Upper lobe of right lung (tissue), 1 donor: ENCODE results near the gene CBLN4. TPM values are rescaled to one million over a fixed set of nuclear protein-coding genes. Genes with fewer than 3 reads are reported as not detected.

Experiments used
- ATAC-seq: fragments of 200-7000 bp; cut with Tn5 transposase; one replicate; pipeline ENCODE4 v1.9.1; 2020; ENCODE audit warnings: mild to moderate bottlenecking, moderate library complexity
- DNase-seq: peaks from one replicate; pipeline ENCODE4 v3.0.0-alpha.2; 2020
- H3K27ac ChIP-seq: fragments of 200-600 bp; one replicate; pipeline ENCODE4 v1.8.0; 2022
- H3K27me3 ChIP-seq: fragments of 200-600 bp; one replicate; pipeline ENCODE4 v1.8.0; 2022; ENCODE audit warnings: mild to moderate bottlenecking
- H3K36me3 ChIP-seq: fragments of 200-600 bp; one replicate; pipeline ENCODE4 v1.8.0; 2022
- H3K4me1 ChIP-seq: fragments of 200-600 bp; one replicate; pipeline ENCODE4 v1.8.0; 2022
- H3K4me3 ChIP-seq: fragments of 200-600 bp; one replicate; pipeline ENCODE4 v1.8.0; 2022; ENCODE audit warnings: mild to moderate bottlenecking
- H3K9me3 ChIP-seq: fragments of 200-600 bp; one replicate; pipeline ENCODE4 v1.8.0; 2022
- intact Hi-C: fragments of 100-400 bp; cut with DNase I; formaldehyde crosslinking; loops from one replicate; pipeline ENCODE4 v1.11.0; 2022
- total RNA-seq: library from RNA; stranded (reverse); fragmentation: NEBNext Ultra II Directional; extraction: Animal tissue kit (Norgen Biotek cat#: 25700); gene quantifications from one replicate; pipeline ENCODE4 v1.2.1, GENCODE V29; 2021
- TF ChIP-seq, protein P1 (sequence below): fragments of 200-600 bp; IDR thresholded peaks from one replicate; pipeline ENCODE4 v1.8.0; 2022; ENCODE audit warnings: antibody characterized with exemption
- donor health status: DM: no; HTN: yes; CAD: no; lungs with severe emphysema.

CBLN4 gene
- total RNA-seq, 1 donor from 2014 or later, result 1.5 TPM

GRCh38 chr20:56001890-56002289 is 3.4 kb downstream of the CBLN4 start:
- TF ChIP-seq, protein P1, sequence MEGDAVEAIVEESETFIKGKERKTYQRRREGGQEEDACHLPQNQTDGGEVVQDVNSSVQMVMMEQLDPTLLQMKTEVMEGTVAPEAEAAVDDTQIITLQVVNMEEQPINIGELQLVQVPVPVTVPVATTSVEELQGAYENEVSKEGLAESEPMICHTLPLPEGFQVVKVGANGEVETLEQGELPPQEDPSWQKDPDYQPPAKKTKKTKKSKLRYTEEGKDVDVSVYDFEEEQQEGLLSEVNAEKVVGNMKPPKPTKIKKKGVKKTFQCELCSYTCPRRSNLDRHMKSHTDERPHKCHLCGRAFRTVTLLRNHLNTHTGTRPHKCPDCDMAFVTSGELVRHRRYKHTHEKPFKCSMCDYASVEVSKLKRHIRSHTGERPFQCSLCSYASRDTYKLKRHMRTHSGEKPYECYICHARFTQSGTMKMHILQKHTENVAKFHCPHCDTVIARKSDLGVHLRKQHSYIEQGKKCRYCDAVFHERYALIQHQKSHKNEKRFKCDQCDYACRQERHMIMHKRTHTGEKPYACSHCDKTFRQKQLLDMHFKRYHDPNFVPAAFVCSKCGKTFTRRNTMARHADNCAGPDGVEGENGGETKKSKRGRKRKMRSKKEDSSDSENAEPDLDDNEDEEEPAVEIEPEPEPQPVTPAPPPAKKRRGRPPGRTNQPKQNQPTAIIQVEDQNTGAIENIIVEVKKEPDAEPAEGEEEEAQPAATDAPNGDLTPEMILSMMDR, result no peak
- no peak for ATAC-seq
- Histone ChIP-seq H3K36me3 (no peaks in the 10 kb centered on the region), H3K27ac (no peak overlapping the region), H3K4me1 (no peaks in the 10 kb centered on the region), H3K27me3 (peaks cover 52% of the 10 kb centered on the region), H3K9me3 (no peaks in the 10 kb centered on the region), H3K4me3 (no peak overlapping the region)
- no peak for DNase-seq
- intact Hi-C loops, result no loop called here

DNA sequence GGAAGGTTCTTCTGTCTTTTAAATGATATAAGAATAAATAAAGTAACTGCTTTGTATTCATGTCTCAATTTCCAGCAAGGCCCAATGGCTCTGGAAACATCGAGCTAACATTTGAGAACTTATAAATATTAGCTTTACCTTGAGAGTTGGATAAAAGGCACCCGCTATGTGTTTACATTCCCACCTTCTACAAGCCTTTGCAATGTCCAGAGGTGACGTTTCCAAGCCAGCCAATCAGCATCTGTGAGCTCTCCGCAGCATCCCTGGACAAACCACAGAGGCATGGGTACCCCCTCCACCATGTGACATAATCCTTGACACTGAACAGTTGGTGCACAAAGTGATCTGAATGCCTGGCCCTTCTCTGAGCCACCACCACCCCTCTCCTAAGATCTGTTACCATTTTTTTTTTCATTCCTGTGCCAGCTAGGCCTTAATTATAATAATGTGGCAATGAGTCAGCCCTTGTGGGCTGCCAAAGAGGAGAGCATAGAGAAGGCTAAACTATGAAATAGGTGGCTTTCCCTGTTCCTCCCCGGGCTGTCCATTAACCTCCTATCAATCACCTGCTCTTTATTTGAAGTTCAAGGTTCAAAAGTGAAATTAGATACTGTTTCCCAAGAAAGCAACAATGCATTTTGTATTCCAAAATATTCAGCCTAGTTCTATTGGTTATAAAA is 4.1 kb downstream of the CBLN4 start:
- DNase-seq (no peak), ATAC-seq (no peak)

GRCh38 chr20:55978550-55978949 is 26.8 kb downstream of the CBLN4 start:
- TF ChIP-seq, protein P1, result no peak
- Histone ChIP-seq H3K4me1 (peaks cover 12% of the 10 kb centered on the region), H3K36me3 (no peaks in the 10 kb centered on the region), H3K4me3 (no peak overlapping the region), H3K9me3 (no peaks in the 10 kb centered on the region), H3K27ac (no peak overlapping the region), H3K27me3 (no peaks in the 10 kb centered on the region)
- DNase-seq (no peak), ATAC-seq (no peak)
- intact Hi-C loops, result no loop called here

More for the DNA sequence above, 4.1 kb downstream of the CBLN4 start:
- H3K27ac ChIP-seq, result no peak overlapping the region
- intact Hi-C loops, result no loop called here
- TF ChIP-seq, protein P1, result no peak
- H3K9me3 ChIP-seq, result no peaks in the 10 kb centered on the region
- peaks cover 46% of the 10 kb centered on the region for H3K27me3 ChIP-seq
- no peak overlapping the region for H3K4me3 ChIP-seq
- H3K36me3 ChIP-seq, result no peaks in the 10 kb centered on the region
- H3K4me1 ChIP-seq, result no peaks in the 10 kb centered on the region

DNA sequence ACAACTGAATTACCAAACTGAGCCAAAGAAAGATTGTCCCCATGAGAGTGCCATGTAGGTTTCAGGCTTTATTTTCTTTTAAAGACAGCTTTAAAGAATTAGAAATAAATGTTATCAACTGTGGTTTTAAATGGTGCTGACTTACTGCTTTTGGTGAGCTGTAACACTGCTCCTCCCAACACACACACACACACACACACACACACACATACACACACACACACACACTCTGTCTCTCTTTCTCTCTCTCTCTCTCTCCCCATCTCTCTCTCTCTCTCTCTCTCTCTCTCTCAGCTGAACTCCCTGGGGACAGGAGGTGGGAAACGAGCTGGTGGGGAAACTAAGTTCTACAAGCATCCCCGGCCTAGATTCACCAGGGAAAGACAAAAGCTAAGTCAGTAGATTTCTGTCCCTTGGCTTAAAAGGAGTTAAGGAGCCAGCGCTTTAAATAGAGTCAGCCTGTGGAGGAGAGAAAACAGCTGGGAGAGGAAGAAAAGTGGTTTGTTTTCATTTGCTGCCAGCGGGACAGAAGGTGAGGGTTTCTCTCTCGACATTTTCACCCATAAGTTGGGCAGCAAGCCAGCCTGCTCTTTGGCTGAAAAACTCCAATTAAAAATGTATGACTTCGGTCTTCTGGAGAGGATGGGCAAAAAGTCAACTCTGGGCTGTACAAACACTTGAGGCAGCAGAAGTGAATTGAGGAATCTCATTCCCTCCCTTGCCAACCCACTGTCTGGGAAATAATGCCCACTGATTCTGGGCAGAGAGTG is 27.4 kb downstream of the CBLN4 start:
- H3K9me3 ChIP-seq, result no peaks in the 10 kb centered on the region
- DNase-seq (peak; percentile 69), ATAC-seq (peak; percentile 68)
- no peak overlapping the region for H3K27ac ChIP-seq
- TF ChIP-seq, protein P1, result no peak
- no peaks in the 10 kb centered on the region for H3K36me3 ChIP-seq
- no peak overlapping the region for H3K4me3 ChIP-seq
- H3K27me3 ChIP-seq, result no peaks in the 10 kb centered on the region
- peaks cover 12% of the 10 kb centered on the region for H3K4me1 ChIP-seq
- intact Hi-C loops, result no loop called here

GRCh38 chr20:55974491-55975202 is 30.7 kb downstream of the CBLN4 start:
- intact Hi-C loops, result no loop called here
- no peak overlapping the region for H3K27ac ChIP-seq
- H3K9me3 ChIP-seq, result no peaks in the 10 kb centered on the region
- TF ChIP-seq, protein P1, result no peak
- no peak overlapping the region for H3K4me3 ChIP-seq
- no peak for ATAC-seq
- peaks cover 12% of the 10 kb centered on the region for H3K4me1 ChIP-seq
- DNase-seq, result no peak
- H3K27me3 ChIP-seq, result no peaks in the 10 kb centered on the region
- H3K36me3 ChIP-seq, result no peaks in the 10 kb centered on the region
